Measurements from ENCODE around the gene ANXA2R.
"Not testable (repeated sequence)": the region's sequence is repeated elsewhere in the genome, so short reads cannot be mapped to it uniquely, and the experiment has no call there.

GRCh38 chr5:43086118-43086908 is 46.2 kb upstream of the ANXA2R start:
- not testable (repeated sequence) for TF ChIP-seq POLR2A, CTCF (IDR thresholded peaks at IDR 0.05)

All from ovary (tissue), 3 donors.